ENCODE measurements around the gene GNB1.

DNA sequence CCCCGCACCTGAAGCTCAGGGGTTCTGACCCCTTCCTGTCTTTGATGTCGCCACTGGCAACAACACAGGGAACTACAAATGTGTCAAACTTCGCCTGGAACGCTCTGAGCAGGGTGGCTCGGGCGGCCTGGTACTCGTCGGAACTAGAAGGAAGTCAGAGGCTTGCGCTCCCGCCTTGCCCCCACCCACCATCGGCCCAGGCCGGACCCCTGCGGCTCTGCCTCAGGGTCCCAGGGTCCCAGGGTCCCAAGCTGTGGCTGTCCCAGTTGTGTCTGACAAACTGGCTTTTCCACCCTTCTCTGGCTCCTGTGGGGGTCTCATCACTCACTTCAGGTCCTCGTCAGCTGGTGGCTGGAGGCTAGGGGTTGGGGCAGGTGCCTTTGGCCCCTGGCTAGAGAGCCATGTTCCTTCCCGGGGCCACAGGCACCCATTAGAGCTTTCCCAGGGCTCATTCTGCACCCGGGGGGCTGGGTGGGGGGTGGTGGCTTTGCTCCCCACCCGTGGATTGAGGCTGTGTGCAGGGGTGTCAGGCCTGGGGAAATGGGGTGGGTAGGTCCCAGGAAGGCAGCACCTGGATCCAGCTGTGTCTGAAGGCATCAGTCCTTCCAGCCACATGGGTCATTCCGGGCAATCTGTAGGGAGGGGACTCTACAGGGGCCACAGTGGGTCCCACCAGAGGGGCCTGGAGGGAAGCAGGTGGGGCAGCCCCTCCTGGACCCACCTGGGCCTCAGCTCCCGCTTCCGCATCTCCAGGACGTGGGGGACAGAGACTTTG, 36.2 kb upstream of the GNB1 start:
- TF ChIP-seq, protein P1, sequence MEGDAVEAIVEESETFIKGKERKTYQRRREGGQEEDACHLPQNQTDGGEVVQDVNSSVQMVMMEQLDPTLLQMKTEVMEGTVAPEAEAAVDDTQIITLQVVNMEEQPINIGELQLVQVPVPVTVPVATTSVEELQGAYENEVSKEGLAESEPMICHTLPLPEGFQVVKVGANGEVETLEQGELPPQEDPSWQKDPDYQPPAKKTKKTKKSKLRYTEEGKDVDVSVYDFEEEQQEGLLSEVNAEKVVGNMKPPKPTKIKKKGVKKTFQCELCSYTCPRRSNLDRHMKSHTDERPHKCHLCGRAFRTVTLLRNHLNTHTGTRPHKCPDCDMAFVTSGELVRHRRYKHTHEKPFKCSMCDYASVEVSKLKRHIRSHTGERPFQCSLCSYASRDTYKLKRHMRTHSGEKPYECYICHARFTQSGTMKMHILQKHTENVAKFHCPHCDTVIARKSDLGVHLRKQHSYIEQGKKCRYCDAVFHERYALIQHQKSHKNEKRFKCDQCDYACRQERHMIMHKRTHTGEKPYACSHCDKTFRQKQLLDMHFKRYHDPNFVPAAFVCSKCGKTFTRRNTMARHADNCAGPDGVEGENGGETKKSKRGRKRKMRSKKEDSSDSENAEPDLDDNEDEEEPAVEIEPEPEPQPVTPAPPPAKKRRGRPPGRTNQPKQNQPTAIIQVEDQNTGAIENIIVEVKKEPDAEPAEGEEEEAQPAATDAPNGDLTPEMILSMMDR (IDR thresholded peaks at IDR 0.05) = no peak
- TF ChIP-seq POLR2A (IDR thresholded peaks at IDR 0.05) = no peak
